Smooth muscle cell (in vitro differentiated cells): ENCODE results near the gene PDZD4. TPM values are rescaled to one million over a fixed set of nuclear protein-coding genes. Genes with fewer than 3 reads are reported as not detected.

Experiments
- DNase-seq: peaks from one replicate; lab custom pipeline; 2025; ENCODE audit not compliant: unreplicated experiment; lab: John Stamatoyannopoulos, UW
- H2AFZ ChIP-seq: fragments of 200-600 bp; sonication (generic); 2 replicates; pipeline ENCODE4 v1.6.0; 2016; ENCODE audit warnings: antibody characterized with exemption, low read depth, mild to moderate bottlenecking
- H3F3A ChIP-seq: fragments of 200-600 bp; sonication (generic); 2 replicates; pipeline ENCODE4 v1.6.0; 2017; ENCODE audit warnings: antibody characterized with exemption, low read depth
- H3K27ac ChIP-seq: fragments of 200-600 bp; sonication (generic); 2 replicates; pipeline ENCODE4 v1.5.1; 2016; ENCODE audit warnings: low read depth, mild to moderate bottlenecking
- H3K27me3 ChIP-seq: fragments of 200-600 bp; sonication (generic); 2 replicates; pipeline ENCODE4 v1.6.1; 2016; ENCODE audit warnings: low read depth, mild to moderate bottlenecking
- H3K36me3 ChIP-seq: fragments of 200-600 bp; sonication (generic); 2 replicates; pipeline ENCODE4 v1.5.1; 2016; ENCODE audit warnings: low read depth
- H3K4me1 ChIP-seq: fragments of 200-600 bp; sonication (generic); 2 replicates; pipeline ENCODE4 v1.5.1; 2016; ENCODE audit warnings: low read depth
- H3K4me2 ChIP-seq: fragments of 200-600 bp; sonication (generic); 2 replicates; pipeline ENCODE4 v1.6.0; 2016; ENCODE audit warnings: mild to moderate bottlenecking
- H3K4me3 ChIP-seq: fragments of 200-600 bp; sonication (generic); 2 replicates; pipeline ENCODE4 v1.5.1; 2016; ENCODE audit warnings: mild to moderate bottlenecking
- H3K79me2 ChIP-seq: fragments of 200-600 bp; sonication (generic); 2 replicates; pipeline ENCODE4 v1.6.0; 2016; ENCODE audit warnings: low read depth, mild to moderate bottlenecking
- H3K9ac ChIP-seq: fragments of 200-600 bp; sonication (generic); 2 replicates; pipeline ENCODE4 v1.6.0; 2016; ENCODE audit warnings: low read depth
- H3K9me3 ChIP-seq: fragments of 200-600 bp; sonication (generic); replicated peaks from 2 replicates; pipeline ENCODE4 v1.5.1; 2016; ENCODE audit warnings: low read depth
- H4K20me1 ChIP-seq: fragments of 200-600 bp; sonication (generic); 2 replicates; pipeline ENCODE4 v1.6.0; 2016; ENCODE audit warnings: low read depth
- CTCF ChIP-seq: fragments of 200-600 bp; sonication (generic); IDR thresholded peaks from 2 replicates; pipeline ENCODE4 v1.5.1; 2017; ENCODE audit warnings: borderline replicate concordance, mild to moderate bottlenecking, antibody characterized with exemption; ENCODE audit not compliant: insufficient read depth, poor library complexity, severe bottlenecking
- WGBS: methylation state at CpG from one replicate; pipeline ENCODE4 v1.1.7; 2016; ENCODE audit warnings: low lambda C conversion rate; 5-methylcytosine and 5-hydroxymethylcytosine counted together
- polyA plus RNA-seq: library from polyadenylated mRNA; unstranded; fragments of >200 nt; fragmentation: Nextera tagmentation; extraction: Ambion mirVana; gene quantifications from 2 replicates; pipeline ENCODE4 v1.2.1, GENCODE V29; 2016
- total RNA-seq: library from RNA; depleted of rRNA; stranded (reverse); fragments of >200 nt; gene quantifications from 2 replicates; pipeline ENCODE4 v1.2.3, GENCODE V29; 2014

Gene PDZD4
- total and polyA plus RNA-seq, 2 experiments from 2014 or later = 2.3 to 3.1 TPM

- no peaks in the 10 kb centered on the region for H3F3A ChIP-seq
- H3K4me2 ChIP-seq = no peak overlapping the region
- H3K4me3 ChIP-seq = no peak overlapping the region
- H3K79me2 ChIP-seq = no peaks in the 10 kb centered on the region
- H3K27me3 ChIP-seq = no peaks in the 10 kb centered on the region
- WGBS = 85% methylated on average over 15 of the region's 15 CpGs
- no peaks in the 10 kb centered on the region for H3K4me1 ChIP-seq
- H4K20me1 ChIP-seq = no peaks in the 10 kb centered on the region
- H3K27ac ChIP-seq = no peak overlapping the region
- TF ChIP-seq CTCF = no peak
- H2AFZ ChIP-seq = no peak overlapping the region
- DNase-seq = no peak
- H3K9me3 ChIP-seq = no peaks in the 10 kb centered on the region
- H3K36me3 ChIP-seq = no peaks in the 10 kb centered on the region
- H3K9ac ChIP-seq = no peak overlapping the region
These were observed 68.5 kb downstream of the PDZD4 start for GRCh38 chrX:153761863-153762262.

GRCh38 chrX:153755136-153755535, 75.2 kb downstream of the PDZD4 start:
- Histone ChIP-seq H3F3A (no peaks in the 10 kb centered on the region), H3K27me3 (no peaks in the 10 kb centered on the region), H3K9ac (no peak overlapping the region), H3K36me3 (no peaks in the 10 kb centered on the region), H2AFZ (no peak overlapping the region), H3K4me2 (no peak overlapping the region), H3K9me3 (no peaks in the 10 kb centered on the region), H3K79me2 (no peaks in the 10 kb centered on the region), H4K20me1 (no peaks in the 10 kb centered on the region), H3K4me3 (no peak overlapping the region), H3K27ac (no peak overlapping the region), H3K4me1 (no peaks in the 10 kb centered on the region)
- DNase-seq = no peak
- TF ChIP-seq CTCF = no peak
- WGBS = 84% methylated on average over 1 of the region's 1 CpG

Other genes starting within 250 kb of the PDZD4 start
- 9.4 and 17.9 TPM in 2 replicates for gene CCNQ, start 231.4 kb downstream of the PDZD4 start, total RNA-seq
- 23.0 and 27.3 TPM in 2 replicates for gene CCNQ, start 231.4 kb downstream of the PDZD4 start, polyA plus RNA-seq
- 3.0 and 4.7 TPM in 2 replicates for gene DUSP9, start 183.3 kb downstream of the PDZD4 start, total RNA-seq
- gene DUSP9, start 183.3 kb downstream of the PDZD4 start, polyA plus RNA-seq = 7.2 and 11.3 TPM in 2 replicates
- 4.0 and 6.4 TPM in 2 replicates for gene PNCK, start 156.7 kb downstream of the PDZD4 start, total RNA-seq
- 2.8 and 9.2 TPM in 2 replicates for gene PNCK, start 156.7 kb downstream of the PDZD4 start, polyA plus RNA-seq
- 42.6 and 45.2 TPM in 2 replicates for gene SLC6A8, start 142.6 kb downstream of the PDZD4 start, total RNA-seq
- gene SLC6A8, start 142.6 kb downstream of the PDZD4 start, polyA plus RNA-seq = 98.1 and 128 TPM in 2 replicates
- gene BCAP31, start 106.2 kb downstream of the PDZD4 start, total RNA-seq = 128 and 139 TPM in 2 replicates
- 207 and 260 TPM in 2 replicates for gene BCAP31, start 106.2 kb downstream of the PDZD4 start, polyA plus RNA-seq
- 6.2 and 7.1 TPM in 2 replicates for gene ABCD1, start 105.7 kb downstream of the PDZD4 start, total RNA-seq
- gene ABCD1, start 105.7 kb downstream of the PDZD4 start, polyA plus RNA-seq = 9.4 and 10.9 TPM in 2 replicates
- 0.58 and 0.67 TPM in 2 replicates for gene PLXNB3, start 66.3 kb downstream of the PDZD4 start, total RNA-seq
- 3.9 and 7.8 TPM in 2 replicates for gene PLXNB3, start 66.3 kb downstream of the PDZD4 start, polyA plus RNA-seq
- gene SRPK3, start 49.5 kb downstream of the PDZD4 start, total RNA-seq = not detected in 2 replicates
- gene SRPK3, start 49.5 kb downstream of the PDZD4 start, polyA plus RNA-seq = 0.05 and 1.5 TPM in 2 replicates
- 63.3 and 86.0 TPM in 2 replicates for gene IDH3G, start 36.2 kb downstream of the PDZD4 start, total RNA-seq
- gene IDH3G, start 36.2 kb downstream of the PDZD4 start, polyA plus RNA-seq = 88.9 and 89.7 TPM in 2 replicates
- gene SSR4, start 35.9 kb downstream of the PDZD4 start, total RNA-seq = 397 and 443 TPM in 2 replicates
- 663 and 677 TPM in 2 replicates for gene SSR4, start 35.9 kb downstream of the PDZD4 start, polyA plus RNA-seq
- gene L1CAM, start 55.6 kb upstream of the PDZD4 start, total RNA-seq = 27.2 and 38.6 TPM in 2 replicates
- 61.1 and 68.7 TPM in 2 replicates for gene L1CAM, start 55.6 kb upstream of the PDZD4 start, polyA plus RNA-seq
- not detected in 2 replicates for gene AVPR2, start 74.1 kb upstream of the PDZD4 start, total RNA-seq
- gene AVPR2, start 74.1 kb upstream of the PDZD4 start, polyA plus RNA-seq = not detected in 2 replicates
- 7.6 and 10.9 TPM in 2 replicates for gene ARHGAP4, start 95.7 kb upstream of the PDZD4 start, total RNA-seq
- gene ARHGAP4, start 95.7 kb upstream of the PDZD4 start, polyA plus RNA-seq = 11.5 and 15.5 TPM in 2 replicates
- gene NAA10, start 104.5 kb upstream of the PDZD4 start, total RNA-seq = 80.1 and 81.2 TPM in 2 replicates
- gene NAA10, start 104.5 kb upstream of the PDZD4 start, polyA plus RNA-seq = 124 and 149 TPM in 2 replicates
- gene RENBP, start 114.1 kb upstream of the PDZD4 start, total RNA-seq = not detected in 2 replicates
- 0.11 and 0.43 TPM in 2 replicates for gene RENBP, start 114.1 kb upstream of the PDZD4 start, polyA plus RNA-seq
- gene HCFC1, start 141.3 kb upstream of the PDZD4 start, total RNA-seq = 23.3 and 23.7 TPM in 2 replicates
- 22.8 and 28.0 TPM in 2 replicates for gene HCFC1, start 141.3 kb upstream of the PDZD4 start, polyA plus RNA-seq
- gene TMEM187, start 142.2 kb upstream of the PDZD4 start, total RNA-seq = 5.0 and 6.2 TPM in 2 replicates
- gene TMEM187, start 142.2 kb upstream of the PDZD4 start, polyA plus RNA-seq = 9.8 and 11.2 TPM in 2 replicates
- gene IRAK1, start 189.4 kb upstream of the PDZD4 start, total RNA-seq = 21.5 and 29.4 TPM in 2 replicates
- 63.4 and 84.2 TPM in 2 replicates for gene IRAK1, start 189.4 kb upstream of the PDZD4 start, polyA plus RNA-seq